Anterior cingulate cortex (tissue), 58 donors: ENCODE data around the gene PCDHGC5.

ENCODE experiments used
- DNase-seq, 58 donors: peaks; one replicate each; lab custom pipeline; 2025; lab: John Stamatoyannopoulos, UW

PCDHGC5 gene

GRCh38 chr5:141527426-141527825 is 38.5 kb downstream of the PCDHGC5 start:
- DNase-seq: no peak

GRCh38 chr5:141528291-141528984 is 39.6 kb downstream of the PCDHGC5 start:
- DNase-seq: peak in 8 of 58 donors; percentile 13 to 58 (median 41)

GRCh38 chr5:141529002-141529401 is 40.1 kb downstream of the PCDHGC5 start:
- no peak for DNase-seq

- no peak for DNase-seq
These were observed 41.0 kb downstream of the PCDHGC5 start for GRCh38 chr5:141529873-141530272.

- no peak for DNase-seq
These were observed 43.8 kb downstream of the PCDHGC5 start for GRCh38 chr5:141532726-141533125.

- DNase-seq: no peak
These were observed 45.0 kb downstream of the PCDHGC5 start for GRCh38 chr5:141533897-141534296.

GRCh38 chr5:141534492-141535213 is 45.8 kb downstream of the PCDHGC5 start:
- no peak for DNase-seq
